Uterus (tissue), 2 donors: ENCODE measurements around the gene SLC52A3.
"Not testable (repeated sequence)": the region's sequence is repeated elsewhere in the genome, so short reads cannot be mapped to it uniquely, and the experiment has no call there.

Source experiments
- CTCF ChIP-seq, 4 experiments: fragments of 200-600 bp in 2 of 4; fragments of 450-650 bp in 2 of 4; sonication (generic) in 2 of 4; IDR thresholded peaks; one replicate each; pipeline ENCODE4 v1.5.1; 2016 to 2019; ENCODE audit warnings: antibody characterized with exemption in 4 of 4, mild to moderate bottlenecking in 2 of 4, moderate library complexity in 1 of 4
- POLR2A ChIP-seq, 2 donors: fragments of 450-650 bp; IDR thresholded peaks; one replicate each; pipeline ENCODE4 v1.6.1; 2016; ENCODE audit warnings: antibody characterized with exemption in 2 of 2, mild to moderate bottlenecking in 1 of 2, moderate library complexity in 1 of 2

GRCh38 chr20:724797-725196, 43.5 kb downstream of the SLC52A3 start:
- not testable (repeated sequence) for TF ChIP-seq POLR2A, CTCF (IDR thresholded peaks at IDR 0.05)
